ENCODE results near the gene METTL16. TPM values are rescaled to one million over a fixed set of nuclear protein-coding genes. Genes with fewer than 3 reads are reported as not detected.
A peak's percentile ranks its signal among the peaks of the same experiment; 100 is the strongest.

Gene METTL16
- total and polyA plus RNA-seq, 2 of the 8 experiments (the other 6 are each of a cell fraction or from before 2014, with no cell fraction given): 22.8 to 59.4 TPM

DNA sequence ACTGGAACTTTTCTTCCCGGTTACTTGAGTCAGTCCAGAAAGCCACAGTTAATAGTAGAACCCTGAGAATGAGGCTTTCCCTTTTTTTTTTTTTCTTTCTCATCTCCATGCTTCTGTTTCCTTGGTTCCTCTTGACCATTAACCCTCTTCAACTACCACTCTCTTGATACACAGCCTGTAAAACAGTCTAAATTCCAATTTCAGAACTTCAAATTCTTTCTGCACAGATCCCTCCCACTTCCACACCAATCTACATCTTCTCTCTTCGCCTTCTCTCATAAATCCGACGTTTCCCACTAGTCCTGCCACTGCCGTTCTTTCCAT is 588 bp downstream of the METTL16 start:
- ChIA-PET POLR2A (ENCODE audit: partially characterized antibody) (interaction anchor here (0.6 to 2.5 kb wide), 22 partner anchors 11 to 966 kb away, joined by 3 to 19 read pairs (median 4); partner anchors contain the start of gene CCDC92B), CTCF (ENCODE audit: partially characterized antibody) (interaction anchor here (0.6 to 1.4 kb wide), 5 partner anchors 11 to 178 kb away, joined by 3 to 4 read pairs (median 3); no protein-coding TSS in a partner anchor)
- Histone ChIP-seq H3K4me3 (ENCODE audit: extremely low read depth in 1 of 4, insufficient read depth in 2 of 4, low read depth in 3 of 4, low read length in 4 of 4) (peak overlapping the region; percentile 94 to 100 (median 98)), H3K4me2 (ENCODE audit: insufficient read depth in 1 of 2, low read depth in 2 of 2, low read length in 2 of 2) (peak overlapping the region; percentile 66 to 80), H3K79me2 (ENCODE audit: control insufficient read depth in 1 of 2, insufficient read depth in 2 of 2, low read length in 2 of 2) (peaks cover 26 to 38% of the 10 kb centered on the region in 2 experiments), H2BK120ac (replicated peaks; ENCODE audit: low read depth, low read length) (no peak overlapping the region), H2BK5ac (ENCODE audit: low read depth, low read length) (peak overlapping the region; percentile 89), H3K79me1 (ENCODE audit: low read depth, low read length) (0 out of 2 replicates have a peak, but pooled peaks cover 6% of the 10 kb centered on the region), H3K23me2 (ENCODE audit: low read depth, low read length) (peaks cover 6% of the 10 kb centered on the region; the same call in 1 of the 2 replicates), H4K20me1 (replicated peaks in 1 of 2; ENCODE audit: control insufficient read depth in 1 of 2, insufficient read depth in 2 of 2, low read length in 2 of 2) (no peaks in the 10 kb centered on the region), H4K8ac (ENCODE audit: extremely low read depth, insufficient read depth, low read length) (peak overlapping the region; percentile 98; the same call in 1 of the 2 replicates), H2BK20ac (ENCODE audit: low read length) (peak overlapping the region; percentile 64; the same call in 1 of the 2 replicates), H3K56ac (replicated peaks; ENCODE audit: insufficient read length, low read depth, low read length) (peak overlapping the region; percentile 67), H2BK12ac (ENCODE audit: low read depth, low read length) (peak overlapping the region; percentile 35; the same call in 1 of the 2 replicates), H3K36me3 (ENCODE audit: control insufficient read depth in 2 of 4, insufficient read depth in 4 of 4, low read length in 3 of 4) (peaks cover 0 to 5% (median 0%) of the 10 kb centered on the region in 4 experiments; a peak in 2 of 8 replicates), H3K14ac (ENCODE audit: insufficient read length) (no peak overlapping the region), H3K27ac (ENCODE audit: low read depth, low read length) (peak overlapping the region; percentile 90), H2AFZ (ENCODE audit: low read length) (peak overlapping the region; percentile 58; the same call in 1 of the 2 replicates), H3K18ac (ENCODE audit: extremely low read depth, low read length) (peak overlapping the region; percentile 55; the same call in 1 of the 2 replicates), H4K91ac (replicated peaks; ENCODE audit: insufficient read length, low read length) (peak overlapping the region; percentile 91), H3K27me3 (replicated peaks in 1 of 4; ENCODE audit: control insufficient read depth in 3 of 4, extremely low read depth in 1 of 4, insufficient read depth in 3 of 4, low read length in 3 of 4) (no peaks in the 10 kb centered on the region), H4K5ac (ENCODE audit: insufficient read length, low read depth, low read length) (peak overlapping the region; percentile 84), H3K9ac (replicated peaks in 1 of 4; ENCODE audit: extremely low read depth in 1 of 4, low read depth in 3 of 4, low read length in 3 of 4) (peak overlapping the region; percentile 95 to 99 (median 96)), H3K4me1 (replicated peaks in 1 of 4; ENCODE audit: control insufficient read depth in 3 of 4, insufficient read depth in 4 of 4, low read length in 3 of 4) (no peaks in the 10 kb centered on the region; a peak in 2 of 7 replicates), H2AK5ac (ENCODE audit: low read depth, low read length) (0 out of 2 replicates have a peak overlapping the region, but pooled peaks have one; percentile 32), H2BK15ac (ENCODE audit: low read length) (0 out of 2 replicates have a peak overlapping the region, but pooled peaks have one; percentile 49), H3K9me3 (ENCODE audit: insufficient read depth in 2 of 2, low read depth in 1 of 2, low read length in 1 of 2) (peaks cover 0 to 3% of the 10 kb centered on the region in 2 experiments; a peak in 1 of 4 replicates), H3K4ac (replicated peaks; ENCODE audit: insufficient read length, low read depth, low read length) (peak overlapping the region; percentile 28), H3K23ac (ENCODE audit: insufficient read length) (no peak overlapping the region)
- 1% methylated on average over 5 of the region's 5 CpGs; no CpG with 5 or more reads in 1 of the 2 experiments for WGBS, 2 experiments (ENCODE audit: extremely low coverage in 1 of 2, insufficient coverage in 1 of 2, insufficient read length in 1 of 2, insufficient replicate concordance in 2 of 2, low coverage in 1 of 2, low lambda C conversion rate in 2 of 2, missing lambda C conversion rate in 1 of 2)
- FAIRE-seq: no peak
- DNase-seq (ENCODE audit: low read depth in 1 of 2, low spot score in 2 of 2): no peak
- TF ChIP-seq, protein P1, sequence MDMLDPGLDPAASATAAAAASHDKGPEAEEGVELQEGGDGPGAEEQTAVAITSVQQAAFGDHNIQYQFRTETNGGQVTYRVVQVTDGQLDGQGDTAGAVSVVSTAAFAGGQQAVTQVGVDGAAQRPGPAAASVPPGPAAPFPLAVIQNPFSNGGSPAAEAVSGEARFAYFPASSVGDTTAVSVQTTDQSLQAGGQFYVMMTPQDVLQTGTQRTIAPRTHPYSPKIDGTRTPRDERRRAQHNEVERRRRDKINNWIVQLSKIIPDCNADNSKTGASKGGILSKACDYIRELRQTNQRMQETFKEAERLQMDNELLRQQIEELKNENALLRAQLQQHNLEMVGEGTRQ (IDR thresholded peaks at IDR 0.05; ENCODE audit: low read length): no peak
- no peak for TF ChIP-seq KDM5A (IDR thresholded peaks at IDR 0.05; ENCODE audit: low read length)
- no peak for TF ChIP-seq SUZ12 (IDR thresholded peaks at IDR 0.05; ENCODE audit: low read length)
- TF ChIP-seq GABPA (IDR thresholded peaks at IDR 0.05; ENCODE audit: borderline replicate concordance, insufficient read depth, low read length): no peak
- TF ChIP-seq BRCA1 (IDR thresholded peaks at IDR 0.05; ENCODE audit: low read depth, low read length): no peak
- TF ChIP-seq GTF2F1 (IDR thresholded peaks at IDR 0.05; ENCODE audit: borderline replicate concordance, low read depth, low read length): no peak
- no peak for TF ChIP-seq TBP (IDR thresholded peaks at IDR 0.05; ENCODE audit: low read depth, low read length)
- no peak for TF ChIP-seq CBX8 (IDR thresholded peaks at IDR 0.05; ENCODE audit: borderline replicate concordance, low read depth, low read length)
- no peak for TF ChIP-seq POLR2A (IDR thresholded peaks at IDR 0.05; ENCODE audit: control extremely low read depth in 1 of 2, low read depth in 2 of 2, low read length in 2 of 2)
- TF ChIP-seq, protein P2, sequence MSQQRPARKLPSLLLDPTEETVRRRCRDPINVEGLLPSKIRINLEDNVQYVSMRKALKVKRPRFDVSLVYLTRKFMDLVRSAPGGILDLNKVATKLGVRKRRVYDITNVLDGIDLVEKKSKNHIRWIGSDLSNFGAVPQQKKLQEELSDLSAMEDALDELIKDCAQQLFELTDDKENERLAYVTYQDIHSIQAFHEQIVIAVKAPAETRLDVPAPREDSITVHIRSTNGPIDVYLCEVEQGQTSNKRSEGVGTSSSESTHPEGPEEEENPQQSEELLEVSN (IDR thresholded peaks at IDR 0.05): no peak
- no peak for TF ChIP-seq FOSL1 (IDR thresholded peaks at IDR 0.05; ENCODE audit: insufficient read depth, low read depth, low read length)
- TF ChIP-seq SRF (IDR thresholded peaks at IDR 0.05; ENCODE audit: low read depth, low read length): no peak
